H1 (cell line): ENCODE data around the gene DPF3.

Source experiments
- ATF3 ChIP-seq: IDR thresholded peaks from 2 replicates; pipeline ENCODE4 v1.6.1; 2011; ENCODE audit warnings: low read depth, mild to moderate bottlenecking, low read length; ENCODE audit not compliant: insufficient read depth
- CBX8 ChIP-seq: fragments of 300-800, 300-1000 bp; sonication (generic); IDR thresholded peaks from 2 replicates; pipeline ENCODE4 v1.7.1; 2016; ENCODE audit warnings: low read depth, low read length, borderline replicate concordance
- CHD2 ChIP-seq: IDR thresholded peaks from 2 replicates; pipeline ENCODE4 v1.6.1; 2012; ENCODE audit warnings: low read length, improper control_type of control experiment
- CTCF ChIP-seq, 3 experiments: IDR thresholded peaks; 1 replicate in 2 of 3; 2 replicates in 1 of 3; pipeline versions ENCODE4 v1.5.1 to v1.6.1; 2011; ENCODE audit warnings: low read length in 3 of 3, mild to moderate bottlenecking in 3 of 3, inconsistent platforms in 2 of 3, low read depth in 1 of 3, moderate library complexity in 1 of 3; ENCODE audit not compliant: insufficient read depth in 1 of 3; ENCODE audit errors: control extremely low read depth in 1 of 3
- EP300 ChIP-seq, 2 experiments: IDR thresholded peaks; 1 replicate in 1 of 2; 2 replicates in 1 of 2; pipeline ENCODE4 v1.6.1; 2011 to 2012; ENCODE audit warnings: low read depth in 2 of 2, low read length in 2 of 2, mild to moderate bottlenecking in 2 of 2, borderline replicate concordance in 1 of 2, inconsistent platforms in 1 of 2, moderate library complexity in 1 of 2
- HDAC6 ChIP-seq: IDR thresholded peaks from one replicate; pipeline ENCODE4 v1.7.1; 2012; ENCODE audit warnings: low read depth, mild to moderate bottlenecking, inconsistent platforms, low read length, moderate library complexity
- JUN ChIP-seq: IDR thresholded peaks from 2 replicates; pipeline ENCODE4 v1.6.1; 2011; ENCODE audit warnings: low read depth, mild to moderate bottlenecking, improper control_type of control experiment, low read length
- JUND ChIP-seq: IDR thresholded peaks from 2 replicates; pipeline ENCODE4 v1.6.1; 2011; ENCODE audit warnings: mild to moderate bottlenecking, improper control_type of control experiment, low read length
- POLR2A ChIP-seq, 2 experiments: IDR thresholded peaks; 1 replicate in 1 of 2; 2 replicates in 1 of 2; pipeline ENCODE4 v1.6.1; 2011; ENCODE audit warnings: low read depth in 2 of 2, low read length in 2 of 2, mild to moderate bottlenecking in 2 of 2; ENCODE audit errors: control extremely low read depth in 1 of 2
- POLR2AphosphoS5 ChIP-seq: IDR thresholded peaks from 2 replicates; pipeline ENCODE4 v1.6.1; 2011; ENCODE audit warnings: low read depth, low read length
- SIX5 ChIP-seq: IDR thresholded peaks from 2 replicates; pipeline ENCODE4 v1.6.1; 2011; ENCODE audit warnings: mild to moderate bottlenecking, low read depth, low read length
- TAF1 ChIP-seq: IDR thresholded peaks from 2 replicates; pipeline ENCODE4 v1.6.1; 2011; ENCODE audit warnings: mild to moderate bottlenecking, low read depth, low read length
- USF2 ChIP-seq: IDR thresholded peaks from 2 replicates; pipeline ENCODE4 v1.6.1; 2011; ENCODE audit warnings: low read length, improper control_type of control experiment

- no peak for TF ChIP-seq ATF3
- TF ChIP-seq POLR2A (IDR thresholded peaks at IDR 0.05; ENCODE audit: control extremely low read depth in 1 of 2, low read depth in 2 of 2, low read length in 2 of 2) = no peak
- TF ChIP-seq SIX5 = no peak
- TF ChIP-seq CTCF (IDR thresholded peaks at IDR 0.05; ENCODE audit: control extremely low read depth in 1 of 3, insufficient read depth in 1 of 3, low read depth in 1 of 3, low read length in 3 of 3) = no peak
- no peak for TF ChIP-seq POLR2AphosphoS5
- no peak for TF ChIP-seq CHD2
- TF ChIP-seq CBX8 = no peak
- TF ChIP-seq JUN = no peak
- TF ChIP-seq EP300 (IDR thresholded peaks at IDR 0.05; ENCODE audit: borderline replicate concordance in 1 of 2, low read depth in 2 of 2, low read length in 2 of 2) = no peak
- no peak for TF ChIP-seq HDAC6
- no peak for TF ChIP-seq USF2
- no peak for TF ChIP-seq TAF1
- no peak for TF ChIP-seq JUND
Observed at GRCh38 chr14:72643317-72643801, 250.5 kb downstream of the DPF3 start.
